GM12878 (cell line): Measurements from ENCODE around the gene SORBS1. TPM values are rescaled to one million over a fixed set of nuclear protein-coding genes. Genes with fewer than 3 reads are reported as not detected.

Experiments used
- ATAC-seq: fragments of 200-7000 bp; cut with Tn5 transposase; 3 replicates; pipeline ENCODE4 v1.9.1; 2020; ENCODE audit warnings: mild to moderate bottlenecking, moderate library complexity
- BruUV-seq: library from RNA; stranded (reverse); fragments of 400-500 nt; replicated peaks from 2 replicates; lab custom pipeline; 2021; lab: Mats Ljungman, UMichigan
- CTCF ChIA-PET: fragments of 300-600 bp; sonication (Branson Sonifier 250); formaldehyde crosslinking; extraction: SDS; loops from one replicate; lab custom pipeline; 2021; ENCODE audit warnings: inconsistent platforms; lab: Yijun Ruan, JAX
- POLR2A ChIA-PET: fragments of 350-600 bp; formaldehyde crosslinking; extraction: SDS; loops from one replicate; lab custom pipeline; 2021; ENCODE audit warnings: inconsistent platforms; lab: Charles Lee
- RAD21 ChIA-PET: fragments of 300-600 bp; sonication (Branson Sonifier 250); formaldehyde crosslinking; loops from one replicate; lab custom pipeline; 2023; ENCODE audit warnings: antibody characterized with exemption; ENCODE audit not compliant: unreplicated experiment; lab: Charles Lee
- SMC1A ChIA-PET: fragments of 300-600 bp; sonication (Branson Sonifier 250); formaldehyde crosslinking; loops from one replicate; lab custom pipeline; 2023; ENCODE audit not compliant: unreplicated experiment, uncharacterized antibody; lab: Charles Lee
- DNase-seq: peaks from one replicate; pipeline ENCODE4 v3.0.0-alpha.2; 2011; ENCODE audit warnings: low read depth, low spot score
- FAIRE-seq: peaks from 3 replicates; lab custom pipeline; 2011; peaks lifted over from hg19 to GRCh38; lab: Jason Lieb, UNC
- H2AFZ ChIP-seq: 2 replicates; pipeline ENCODE4 v1.6.0; 2011; ENCODE audit warnings: low read depth, low read length, control low read depth; ENCODE audit not compliant: control insufficient read depth
- H3K27ac ChIP-seq: 2 replicates; pipeline ENCODE4 v1.5.1; 2011; ENCODE audit warnings: control low read depth; ENCODE audit not compliant: control insufficient read depth, insufficient read depth
- H3K27me3 ChIP-seq, 2 experiments: replicated peaks in 1 of 2; 2 replicates each; pipeline versions ENCODE4 v1.6.0 to v1.6.1; 2011; ENCODE audit warnings: low read length in 1 of 2; ENCODE audit not compliant: control insufficient read depth in 2 of 2, insufficient read depth in 2 of 2
- H3K36me3 ChIP-seq, 2 experiments: 2 replicates each; pipeline ENCODE4 v1.5.1; 2011; ENCODE audit warnings: low read length in 1 of 2; ENCODE audit not compliant: control insufficient read depth in 2 of 2, insufficient read depth in 2 of 2
- H3K4me1 ChIP-seq: 2 replicates; pipeline ENCODE4 v1.6.1; 2011; ENCODE audit warnings: mild to moderate bottlenecking, low read length, moderate library complexity, mixed read lengths; ENCODE audit not compliant: control insufficient read depth, insufficient read depth
- H3K4me2 ChIP-seq: 2 replicates; pipeline ENCODE4 v1.6.0; 2011; ENCODE audit warnings: control low read depth; ENCODE audit not compliant: control insufficient read depth, insufficient read depth
- H3K4me3 ChIP-seq: fragments of 200-600 bp; sonication (generic); 2 replicates; pipeline ENCODE4 v1.5.1; 2016
- H3K79me2 ChIP-seq: 2 replicates; pipeline ENCODE4 v1.6.0; 2011; ENCODE audit warnings: low read length; ENCODE audit not compliant: control insufficient read depth, insufficient read depth
- H3K9ac ChIP-seq: 2 replicates; pipeline ENCODE4 v1.8.0; 2011; ENCODE audit warnings: low read length, control low read depth, mixed read lengths; ENCODE audit not compliant: control insufficient read depth, insufficient read depth
- H3K9me3 ChIP-seq: replicated peaks from 3 replicates; pipeline ENCODE4 v1.5.1; 2011; ENCODE audit warnings: mild to moderate bottlenecking, low read length; ENCODE audit not compliant: control insufficient read depth, insufficient read depth
- H4K20me1 ChIP-seq: 2 replicates; pipeline ENCODE4 v1.6.0; 2011; ENCODE audit not compliant: control insufficient read depth, insufficient read depth
- CHD4 ChIP-seq: fragments of 200-600 bp; sonication (generic); IDR thresholded peaks from 2 replicates; pipeline ENCODE4 v1.6.1; 2016; ENCODE audit warnings: mild to moderate bottlenecking
- DPF2 ChIP-seq: fragments of 450-650 bp; IDR thresholded peaks from 2 replicates; pipeline ENCODE4 v1.6.1; 2017; ENCODE audit warnings: mild to moderate bottlenecking
- E2F8 ChIP-seq: fragments of 450-650 bp; IDR thresholded peaks from 2 replicates; pipeline ENCODE4 v1.6.1; 2018; ENCODE audit warnings: mild to moderate bottlenecking, low read depth, moderate library complexity; ENCODE audit not compliant: partially characterized antibody
- FOXM1 ChIP-seq: IDR thresholded peaks from 2 replicates; pipeline ENCODE4 v1.6.1; 2012; ENCODE audit warnings: low read depth, mild to moderate bottlenecking, inconsistent platforms, low read length, moderate library complexity
- HDAC2 ChIP-seq: fragments of 200-600 bp; sonication (generic); IDR thresholded peaks from 2 replicates; pipeline ENCODE4 v1.6.1; 2017
- MEF2B ChIP-seq: fragments of 450-650 bp; IDR thresholded peaks from 2 replicates; pipeline ENCODE4 v1.6.1; 2018; ENCODE audit warnings: mild to moderate bottlenecking, moderate library complexity; ENCODE audit not compliant: partially characterized antibody, poor library complexity, severe bottlenecking
- MTA2 ChIP-seq: fragments of 450-650 bp; IDR thresholded peaks from 2 replicates; pipeline ENCODE4 v1.6.1; 2016; ENCODE audit warnings: low read depth, mild to moderate bottlenecking, moderate library complexity
- NFYA ChIP-seq: IDR thresholded peaks from 2 replicates; pipeline ENCODE4 v1.6.1; 2011; ENCODE audit warnings: low read depth, mild to moderate bottlenecking, low read length, improper control_type of control experiment, borderline replicate concordance
- NKRF ChIP-seq: fragments of 450-650 bp; conservative IDR thresholded peaks from 2 replicates; pipeline ENCODE4 v1.6.1; 2017; ENCODE audit warnings: mild to moderate bottlenecking, moderate library complexity
- PML ChIP-seq: IDR thresholded peaks from 2 replicates; pipeline ENCODE4 v1.6.1; 2012; ENCODE audit warnings: low read length, inconsistent platforms
- RB1 ChIP-seq: fragments of 450-650 bp; formaldehyde crosslinking; IDR thresholded peaks from 2 replicates; pipeline ENCODE4 v1.6.1; 2017; ENCODE audit warnings: mild to moderate bottlenecking, borderline replicate concordance
- RELA ChIP-seq: fragments of 450-650 bp; IDR thresholded peaks from 2 replicates; pipeline ENCODE4 v1.8.0; 2014; ENCODE audit warnings: borderline replicate concordance; ENCODE audit not compliant: partially characterized antibody
- SMARCA5 ChIP-seq: fragments of 450-650 bp; IDR thresholded peaks from 2 replicates; pipeline ENCODE4 v1.6.1; 2017; ENCODE audit warnings: mild to moderate bottlenecking
- SP1 ChIP-seq: IDR thresholded peaks from one replicate; pipeline ENCODE4 v1.6.1; 2011; ENCODE audit warnings: low read depth, low read length
- ZNF384 ChIP-seq: IDR thresholded peaks from 2 replicates; pipeline ENCODE4 v1.6.1; 2012; ENCODE audit warnings: low read depth, mild to moderate bottlenecking, low read length, improper control_type of control experiment, borderline replicate concordance
- WGBS: methylation state at CpG from one replicate; pipeline ENCODE4 v1.1.6; 2016; ENCODE audit warnings: low lambda C conversion rate; ENCODE audit not compliant: insufficient replicate concordance, insufficient coverage; ENCODE audit errors: missing lambda C conversion rate; 5-methylcytosine and 5-hydroxymethylcytosine counted together
- in situ Hi-C: fragments of 300-500 bp; cut with MboI; formaldehyde crosslinking; loops from 9 replicates; pipeline ENCODE4 v1.14.3; 2018; ENCODE audit warnings: mixed read lengths
- intact Hi-C: fragments of 100-400 bp; cut with micrococcal nuclease; formaldehyde crosslinking; loops from one replicate; pipeline ENCODE4 v1.14.2; 2022; ENCODE audit not compliant: unreplicated experiment
- polyA plus RNA-seq, 11 experiments: library from polyadenylated mRNA; depleted of rRNA in 4 of 11; unstranded in 6 of 11; stranded (reverse) in 5 of 11; fragments of >200 nt; fragmentation: Nextera tagmentation in 4 of 11; fragmentation: Illumina TruSeq in 1 of 11; extraction: Ambion mirVana in 4 of 11; extraction: Trizol in 1 of 11; gene quantifications; 1 replicate in 1 of 11; 2 replicates in 10 of 11; pipeline versions ENCODE4 v1.2.1 to v1.2.3, GENCODE V29; 2011 to 2016; ENCODE audit warnings: inconsistent platforms in 2 of 11, missing spikeins in 2 of 11, low read depth in 1 of 11
- total RNA-seq, 4 experiments: library from RNA; depleted of rRNA in 3 of 4; stranded (reverse); fragments of >200 nt in 3 of 4; fragmentation: Illumina TruSeq in 1 of 4; extraction: Trizol in 1 of 4; gene quantifications; 2 replicates each; pipeline versions ENCODE4 v1.2.1 to v1.2.3, GENCODE V29; 2013 to 2021
- TF ChIP-seq, protein P1 (sequence below): IDR thresholded peaks from 2 replicates; pipeline ENCODE4 v1.6.1; 2011; ENCODE audit warnings: low read depth, low read length, improper control_type of control experiment, borderline replicate concordance

Gene SORBS1
- total and polyA plus RNA-seq, 10 of the 15 experiments (the other 5 are each of a cell fraction or from before 2014, with no cell fraction given) = 0.13 to 0.75 (median 0.39) TPM

DNA sequence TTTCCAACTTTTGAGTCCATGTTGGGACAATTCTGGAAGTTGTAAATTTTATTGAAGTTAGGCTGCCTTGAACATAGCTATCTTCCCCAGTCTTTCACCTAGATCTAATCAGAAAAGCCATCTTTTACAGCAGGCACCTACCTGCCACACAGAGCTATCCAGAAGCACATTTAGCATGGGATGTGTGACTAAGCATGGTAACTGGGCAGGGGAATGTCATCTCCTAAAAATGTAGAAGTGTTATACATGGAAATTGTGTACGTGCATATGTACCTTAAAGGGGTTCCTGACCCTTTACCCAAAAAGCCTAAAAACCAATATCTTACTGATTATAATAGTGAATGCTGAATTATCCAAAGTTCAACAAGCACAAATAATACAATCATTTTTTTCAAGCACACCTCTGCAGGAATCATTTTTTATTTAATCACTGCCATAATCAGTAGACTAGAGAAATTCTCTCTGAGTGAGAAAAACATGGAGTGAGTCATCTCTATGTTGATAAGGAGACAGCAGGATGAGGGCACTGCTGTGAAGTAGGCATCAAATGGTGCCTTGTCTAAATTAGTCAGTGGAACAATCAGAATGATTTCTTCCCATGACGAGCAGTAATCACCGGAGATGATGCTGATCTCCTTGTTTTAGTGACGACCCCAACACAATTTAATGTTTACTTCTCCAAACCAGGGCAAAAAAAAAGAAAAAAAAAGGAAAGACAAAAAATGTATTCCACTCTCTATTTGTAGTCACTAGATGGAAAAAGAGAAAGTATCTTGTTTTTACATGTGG lies 75.9 kb downstream of the SORBS1 start (continued):
- TF ChIP-seq NKRF (no peak), MTA2 (no peak), RELA (no peak), ZNF384 (no peak), CHD4 (no peak)

GRCh38 chr10:95482501-95483233 lies 78.5 kb downstream of the SORBS1 start:
- no peaks in the 10 kb centered on the region for H3K4me1 ChIP-seq
- H3K27me3 ChIP-seq = peaks cover 1 to 4% of the 10 kb centered on the region in 2 experiments; a peak in 2 of 4 replicates
- ChIA-PET RAD21 (no interaction called here), CTCF (interaction anchor here (0.9 kb wide), 1 partner anchor 41 kb away, joined by 3 read pairs; no protein-coding TSS in a partner anchor), SMC1A (interaction anchor here (0.7 to 1.2 kb wide), 2 partner anchors 108 to 423 kb away, joined by 3 to 4 read pairs; no protein-coding TSS in a partner anchor), POLR2A (no interaction called here)
- BruUV-seq = no TSS peak
- no peaks in the 10 kb centered on the region for H3K79me2 ChIP-seq
- WGBS = 46% methylated on average over 7 of the region's 7 CpGs
- H4K20me1 ChIP-seq = no peaks in the 10 kb centered on the region
- no peak overlapping the region for H3K4me2 ChIP-seq
- FAIRE-seq = no peak
- no peak for ATAC-seq
- no peak overlapping the region for H3K27ac ChIP-seq
- no peaks in the 10 kb centered on the region for H3K9me3 ChIP-seq
- H2AFZ ChIP-seq = no peak overlapping the region
- H3K4me3 ChIP-seq = no peak overlapping the region
- no peak overlapping the region for H3K9ac ChIP-seq
- no peaks in the 10 kb centered on the region for H3K36me3 ChIP-seq
- DNase-seq = no peak
- in situ Hi-C loops = no loop called here
- intact Hi-C loops = no loop called here
- no peak for TF ChIP-seq DPF2
- no peak for TF ChIP-seq MEF2B
- TF ChIP-seq RB1 = no peak
- TF ChIP-seq FOXM1 = no peak
- no peak for TF ChIP-seq E2F8
- no peak for TF ChIP-seq SP1
- no peak for TF ChIP-seq HDAC2
- TF ChIP-seq SMARCA5 = no peak
- TF ChIP-seq PML = no peak
- TF ChIP-seq, protein P1, sequence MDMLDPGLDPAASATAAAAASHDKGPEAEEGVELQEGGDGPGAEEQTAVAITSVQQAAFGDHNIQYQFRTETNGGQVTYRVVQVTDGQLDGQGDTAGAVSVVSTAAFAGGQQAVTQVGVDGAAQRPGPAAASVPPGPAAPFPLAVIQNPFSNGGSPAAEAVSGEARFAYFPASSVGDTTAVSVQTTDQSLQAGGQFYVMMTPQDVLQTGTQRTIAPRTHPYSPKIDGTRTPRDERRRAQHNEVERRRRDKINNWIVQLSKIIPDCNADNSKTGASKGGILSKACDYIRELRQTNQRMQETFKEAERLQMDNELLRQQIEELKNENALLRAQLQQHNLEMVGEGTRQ = no peak
- no peak for TF ChIP-seq NFYA
